Hematopoietic multipotent progenitor cell treated with erythropoietin and hydrocortisone succinate and interleukin-3 and kit ligand, for 17 days (in vitro differentiated cells): ENCODE results near the gene APOBEC2.
"Not testable (repeated sequence)": the region's sequence is repeated elsewhere in the genome, so short reads cannot be mapped to it uniquely, and the experiment has no call there.

ENCODE experiments used
- DNase-seq: peaks from one replicate; pipeline ENCODE4 v3.0.0-alpha.2; 2015; ENCODE audit warnings: low spot score

The APOBEC2 gene

DNA sequence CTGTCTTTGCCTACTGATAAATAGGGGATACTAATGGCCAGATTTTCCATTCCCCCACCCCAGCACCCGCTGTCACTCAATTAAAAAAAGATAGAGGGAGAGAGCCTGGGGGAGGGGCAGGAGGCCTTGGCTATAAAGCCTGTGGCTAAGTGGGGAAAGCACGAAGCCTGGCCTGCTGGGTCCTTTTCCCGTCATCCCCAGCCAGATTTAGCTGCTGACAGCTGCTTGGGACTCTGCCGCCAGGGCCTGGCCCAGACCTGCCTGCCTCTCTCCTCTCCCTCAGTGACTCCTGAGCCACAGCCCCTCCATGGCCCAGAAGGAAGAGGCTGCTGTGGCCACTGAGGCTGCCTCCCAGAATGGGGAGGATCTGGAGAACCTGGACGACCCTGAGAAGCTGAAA, at the start of gene APOBEC2:
APOBEC2 (plus strand) TSS at position 162 of the 400 bp plus-strand sequence; CDS start at position 308, 146 bp downstream.
- no peak for DNase-seq

DNA sequence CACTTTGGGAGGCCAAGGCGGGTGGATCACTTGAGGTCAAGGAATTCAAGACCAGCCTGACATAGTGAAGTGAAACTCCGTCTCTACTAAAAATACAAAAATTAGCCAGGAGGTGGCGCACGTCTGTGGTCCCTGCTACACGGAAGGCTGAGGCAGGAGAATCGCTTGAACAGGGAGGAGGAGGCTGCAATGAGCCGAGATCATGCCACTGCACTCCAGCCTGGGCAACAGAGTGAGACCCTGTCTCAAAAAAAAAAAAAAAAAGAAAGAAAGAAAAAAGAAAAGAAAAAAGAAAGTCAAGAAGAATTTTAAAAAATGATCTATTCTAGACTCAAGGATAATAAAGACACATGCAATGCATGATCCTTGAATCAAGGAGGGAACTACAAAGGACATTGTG, 46.8 kb upstream of the APOBEC2 start:
- peak; percentile 87 for DNase-seq

DNA sequence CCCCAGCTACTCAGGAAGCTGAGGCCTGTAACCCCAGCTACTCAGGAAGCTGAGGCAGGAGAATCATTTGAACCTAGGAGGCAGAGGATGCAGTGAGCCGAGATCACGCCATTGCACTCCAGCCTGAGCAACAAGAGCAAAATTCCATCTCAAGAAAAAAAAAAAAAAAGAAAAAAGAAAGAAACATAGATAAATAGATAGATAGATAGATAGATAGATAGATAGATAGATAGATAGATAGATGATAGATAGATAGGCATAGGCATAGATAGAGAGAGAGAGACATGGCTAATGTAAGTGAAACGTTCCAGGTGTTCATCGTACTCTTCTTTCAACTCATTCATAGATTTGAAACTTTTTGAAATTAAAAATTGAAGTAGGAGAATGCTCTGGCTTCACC, 46.0 kb upstream of the APOBEC2 start:
- DNase-seq: not testable (repeated sequence)

DNA sequence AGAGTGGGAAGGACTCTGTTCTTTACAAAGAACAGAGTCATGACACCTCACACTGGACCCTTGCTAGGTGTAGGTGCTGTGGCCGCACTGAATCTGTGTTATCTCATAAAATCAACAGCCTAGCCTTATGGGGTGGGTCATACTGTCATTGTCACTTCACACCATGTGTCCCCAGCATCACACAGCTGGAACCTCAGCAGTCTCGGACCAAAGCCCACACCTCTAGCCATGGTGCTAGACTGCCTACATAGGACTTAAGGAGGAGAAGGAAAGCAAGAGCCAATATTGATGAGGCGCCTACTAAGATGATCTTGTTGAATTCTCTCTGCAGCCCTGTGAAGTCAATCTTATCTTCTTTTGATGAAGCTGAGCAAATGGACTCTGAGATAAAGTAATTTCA, 45.0 kb upstream of the APOBEC2 start:
- DNase-seq: no peak

DNA sequence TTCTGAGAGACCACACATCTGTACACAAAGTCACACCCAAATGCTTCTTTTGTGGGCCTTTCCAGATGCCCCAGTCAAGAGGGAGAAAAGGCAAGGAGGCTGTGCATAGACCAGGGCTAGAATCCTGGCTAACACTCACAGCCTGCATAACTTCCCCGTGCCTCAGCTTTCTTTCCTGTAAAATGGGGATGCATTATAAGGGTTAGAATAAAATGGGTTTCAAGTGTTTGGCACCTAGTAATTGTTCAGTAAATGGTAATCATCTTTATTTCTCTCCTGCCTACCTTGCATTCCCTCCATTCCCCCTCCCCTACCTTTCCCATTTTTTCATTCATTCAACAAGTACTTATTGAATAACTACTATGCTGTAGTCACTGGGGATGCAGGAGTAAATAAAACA, 43.3 kb upstream of the APOBEC2 start:
- no peak for DNase-seq

DNA sequence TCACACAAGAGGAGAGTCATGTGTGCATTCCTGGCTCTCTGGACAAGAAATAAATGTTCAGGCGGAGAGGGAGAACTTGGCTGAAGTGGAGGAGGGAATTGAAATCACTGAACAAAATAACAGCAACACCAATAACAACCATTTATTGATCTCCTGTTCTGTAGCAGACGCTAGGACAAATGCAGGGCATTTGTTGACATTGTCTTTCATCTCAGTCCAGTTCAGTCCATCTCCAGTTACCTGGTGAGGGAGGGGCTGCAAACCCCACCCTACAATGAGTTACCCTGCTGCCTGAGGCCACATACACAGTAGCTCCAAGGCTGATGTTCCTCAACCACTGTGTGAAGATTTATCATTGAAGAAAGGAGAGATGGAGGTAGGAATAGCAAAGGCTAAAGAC, 41.3 kb upstream of the APOBEC2 start:
- no peak for DNase-seq

DNA sequence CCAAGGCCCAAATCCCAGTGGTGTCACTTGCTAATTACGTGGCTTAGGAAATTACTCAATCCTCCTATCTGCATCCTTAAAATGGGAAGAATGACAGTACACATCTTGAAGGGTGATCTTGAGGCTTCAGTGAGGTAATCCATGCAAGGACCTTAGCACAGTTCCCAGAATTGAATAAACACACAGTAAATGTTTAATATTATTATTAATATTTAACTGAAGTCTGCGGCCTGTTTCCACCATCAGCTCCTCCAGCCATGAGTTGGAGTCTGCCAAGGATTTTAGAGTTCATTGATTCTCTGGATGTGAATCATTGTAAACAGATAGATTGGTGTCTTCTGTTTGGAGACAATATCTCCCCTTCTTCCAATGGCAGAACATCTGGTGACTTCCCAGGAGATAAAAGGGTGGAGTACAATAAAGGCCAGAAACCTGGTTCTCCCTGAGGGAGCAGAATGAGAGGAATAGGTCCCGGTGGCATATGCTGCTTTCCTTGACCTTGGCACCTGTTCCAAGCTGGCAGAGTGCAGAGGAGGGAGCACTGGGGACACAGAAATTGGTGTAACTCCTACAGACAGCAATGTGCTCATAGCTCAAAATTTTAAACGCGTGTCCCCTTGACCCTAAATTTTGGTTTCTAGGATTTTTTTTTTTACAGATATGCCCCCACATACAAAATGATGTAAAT, 39.4 kb upstream of the APOBEC2 start:
- DNase-seq: no peak

DNA sequence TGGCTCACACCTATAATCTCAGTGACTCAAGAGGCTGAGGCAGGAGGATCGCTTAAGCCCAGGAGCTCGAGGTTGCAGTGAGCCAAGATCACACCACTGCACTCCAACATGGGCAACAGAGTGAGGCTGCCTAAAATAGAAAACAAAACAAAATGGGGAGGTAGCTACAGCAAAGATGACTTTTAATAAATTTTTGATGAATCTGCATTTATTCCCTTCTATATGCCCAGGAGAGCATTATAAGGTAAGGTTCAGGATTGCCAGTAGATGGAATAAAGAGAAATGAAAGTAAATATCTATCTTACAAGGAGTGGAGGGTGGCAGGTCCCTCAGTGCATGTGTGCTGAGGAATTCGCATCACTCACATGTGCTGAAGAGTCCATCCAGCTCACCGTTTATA, 38.2 kb upstream of the APOBEC2 start:
- DNase-seq: no peak

DNA sequence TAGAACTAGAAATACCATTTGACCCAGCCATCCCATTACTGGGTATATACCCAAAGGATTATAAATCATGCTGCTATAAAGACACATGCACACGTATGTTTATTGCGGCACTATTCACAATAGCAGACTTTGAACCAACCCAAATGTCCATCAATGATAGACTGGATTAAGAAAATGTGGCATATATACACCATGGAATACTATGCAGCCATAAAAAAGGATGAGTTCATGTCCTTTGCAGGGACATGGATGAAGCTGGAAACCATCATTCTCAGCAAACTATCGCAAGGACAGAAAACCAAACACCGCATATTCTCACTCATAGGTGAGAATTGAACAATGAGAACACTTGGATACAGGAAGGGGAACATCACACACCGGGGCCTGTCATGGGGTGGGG, 37.1 kb upstream of the APOBEC2 start:
- not testable (repeated sequence) for DNase-seq

- no peak for DNase-seq
Measured at GRCh38 chr6:41017663-41018062, 35.3 kb upstream of the APOBEC2 start.

- no peak for DNase-seq
Measured at GRCh38 chr6:41021832-41022231, 31.2 kb upstream of the APOBEC2 start.

GRCh38 chr6:41022294-41022693, 30.7 kb upstream of the APOBEC2 start:
- DNase-seq: no peak

DNA sequence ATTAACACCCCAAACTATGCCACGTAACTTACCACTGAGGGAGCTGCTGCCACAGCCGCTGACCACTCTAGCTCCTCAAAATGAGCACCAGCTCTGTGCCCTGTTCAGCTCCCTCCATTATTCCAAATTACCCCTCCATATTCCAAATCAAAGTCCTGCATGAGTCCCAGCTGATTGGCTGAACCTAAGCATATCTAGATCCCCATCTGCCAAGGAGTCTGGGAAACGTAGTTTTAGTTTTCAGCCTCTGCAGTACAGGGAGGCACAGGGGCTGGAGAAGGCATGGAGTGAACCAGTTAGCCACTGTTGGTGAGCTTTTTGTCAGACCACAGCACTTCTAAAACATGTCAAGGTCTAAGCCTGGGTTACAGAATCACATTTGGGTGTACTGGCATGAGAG, 29.9 kb upstream of the APOBEC2 start:
- DNase-seq: no peak

DNA sequence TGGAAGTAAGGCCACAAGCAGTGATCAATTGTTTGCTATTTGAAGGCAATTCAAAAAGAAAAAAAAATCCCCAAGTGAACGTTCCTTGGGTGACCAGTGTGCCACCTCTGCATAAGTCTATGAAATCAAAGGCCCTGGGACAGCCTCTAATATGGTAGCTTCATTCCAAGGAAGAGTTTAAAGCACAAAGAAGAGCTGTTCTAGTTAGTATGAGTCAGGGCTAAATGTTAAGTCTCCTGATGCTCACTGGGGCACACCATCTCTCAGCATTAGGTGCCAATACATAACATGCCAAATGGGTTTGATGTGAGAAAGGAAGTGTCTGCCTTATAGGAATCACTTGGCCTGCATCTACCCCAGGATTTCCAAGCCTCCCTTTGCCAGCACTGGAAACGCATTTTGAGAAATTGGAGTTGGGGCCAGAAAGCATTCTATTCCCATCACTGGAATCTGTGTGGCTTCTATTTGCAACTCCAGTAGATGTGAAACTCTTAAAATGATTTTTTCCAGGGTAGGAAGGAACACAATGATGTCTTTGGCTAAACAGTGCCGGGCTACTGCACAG, 27.0 kb upstream of the APOBEC2 start:
- DNase-seq: no peak

DNA sequence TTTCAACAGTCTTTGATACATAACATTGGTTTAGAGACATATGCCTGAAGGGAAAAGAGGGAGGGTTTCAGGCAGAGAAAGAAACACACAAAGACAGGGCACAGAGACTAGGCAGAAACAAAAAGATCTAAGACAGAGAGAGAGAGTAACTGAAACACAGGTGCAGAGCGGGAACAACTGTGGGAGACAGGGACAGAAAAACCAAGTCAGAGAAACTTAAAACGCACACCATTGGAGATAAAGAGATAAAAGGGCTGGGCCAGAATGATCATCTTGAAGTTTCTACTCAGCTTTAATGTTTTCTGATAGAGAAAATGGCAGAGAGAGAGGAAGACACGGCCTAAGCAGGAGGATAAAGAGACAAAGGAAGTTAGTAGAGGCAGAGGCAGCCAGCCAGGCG, 25.8 kb upstream of the APOBEC2 start:
- no peak for DNase-seq

GRCh38 chr6:41027799-41028560, 25.0 kb upstream of the APOBEC2 start:
- DNase-seq: peak; percentile 90

GRCh38 chr6:41028561-41029412, 24.2 kb upstream of the APOBEC2 start:
- no peak for DNase-seq

DNA sequence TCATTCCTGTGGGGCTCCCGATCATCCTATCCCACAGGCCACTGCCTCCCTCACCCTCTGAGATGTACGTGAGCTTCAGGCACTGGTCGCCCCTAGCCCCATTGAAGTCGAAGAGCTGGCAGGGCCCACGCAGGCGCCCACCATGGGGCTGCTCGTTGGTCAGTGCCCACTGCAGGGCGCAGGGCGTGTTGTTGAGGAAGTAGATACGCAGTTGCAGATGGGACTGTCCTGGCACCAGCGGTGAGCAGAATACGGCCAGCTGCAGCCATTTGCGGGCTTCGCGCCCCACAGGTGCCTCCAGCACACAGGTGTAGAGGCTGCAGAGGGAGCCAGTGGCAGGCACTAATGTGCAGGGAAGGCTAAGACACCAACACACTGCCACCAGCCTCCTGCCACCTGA, 20.2 kb upstream of the APOBEC2 start:
- no peak for DNase-seq

- no peak for DNase-seq
Measured at GRCh38 chr6:41033776-41034175, 19.2 kb upstream of the APOBEC2 start.

- no peak for DNase-seq
Measured at GRCh38 chr6:41036186-41036585, 16.8 kb upstream of the APOBEC2 start.

- no peak for DNase-seq
Measured at GRCh38 chr6:41036601-41037000, 16.4 kb upstream of the APOBEC2 start.

- no peak for DNase-seq
Measured at GRCh38 chr6:41037107-41037900, 15.7 kb upstream of the APOBEC2 start.
